ENCODE measurements around the gene RELL1. TPM values are rescaled to one million over a fixed set of nuclear protein-coding genes. Genes with fewer than 3 reads are reported as not detected.
A peak's percentile ranks its signal among the peaks of the same experiment; 100 is the strongest.

Gene RELL1
- total RNA-seq, 2 experiments from 2014 or later, result 53.5 to 62.3 TPM

DNA sequence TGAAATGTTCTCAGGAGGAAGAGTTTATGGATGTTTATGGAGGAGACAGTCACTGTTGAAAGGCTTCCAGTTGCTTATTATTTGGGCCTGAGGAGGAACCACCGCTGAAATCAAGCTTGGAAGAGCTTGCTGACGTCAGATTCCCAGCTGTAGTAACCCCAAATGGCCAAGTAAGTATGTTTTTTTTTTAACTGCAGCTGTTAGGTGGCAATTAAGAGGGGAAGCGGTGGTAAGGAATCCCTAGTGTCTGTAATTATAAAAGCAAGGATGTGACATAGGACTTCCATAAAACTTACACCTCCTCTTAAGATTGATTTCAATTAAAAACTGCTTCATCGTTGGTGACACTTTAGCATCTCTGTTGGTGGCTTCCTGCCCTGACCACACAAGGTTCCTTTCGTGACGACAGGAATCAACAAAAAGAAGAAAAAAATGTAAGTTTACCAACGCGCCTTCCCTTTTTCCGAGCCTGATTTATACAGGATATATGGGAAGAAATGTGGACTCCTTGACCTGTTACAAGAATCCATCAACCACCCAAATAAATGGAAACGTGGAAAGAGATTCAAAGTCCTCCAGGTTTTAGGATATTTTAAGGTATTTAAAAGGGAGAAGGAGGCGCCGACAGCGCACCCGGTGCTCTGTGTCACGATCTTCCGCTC lies 884 bp downstream of the RELL1 start:
- BruUV-seq (replicated peaks), result TSS peak; percentile 86
- POLR2A ChIA-PET, result interaction anchor here (0.8 kb wide), 1 partner anchor 9 kb away, joined by 3 read pairs; no protein-coding TSS in a partner anchor
- Histone ChIP-seq H3K27ac (ENCODE audit: low read depth, low read length, poor library complexity, severe bottlenecking) (peak overlapping the region; percentile 75), H2AFZ (ENCODE audit: low read length) (peak overlapping the region; percentile 70), H3K4me3 (ENCODE audit: low read depth, low read length, poor library complexity, severe bottlenecking) (peak overlapping the region; percentile 78), H3K4me1 (ENCODE audit: insufficient read depth, low read length, poor library complexity, severe bottlenecking) (peaks cover 49% of the 10 kb centered on the region), H3K36me3 (ENCODE audit: insufficient read depth, low read length) (peaks cover 3% of the 10 kb centered on the region), H3K9me2 (ENCODE audit: insufficient read depth, low read length) (no peaks in the 10 kb centered on the region), H3K79me2 (ENCODE audit: insufficient read depth, low read depth, low read length) (peaks cover 49% of the 10 kb centered on the region), H3K4me2 (ENCODE audit: low read length) (peak overlapping the region; percentile 89), H4K20me1 (ENCODE audit: insufficient read depth, low read length) (no peaks in the 10 kb centered on the region), H3K9me3 (ENCODE audit: low read length) (no peaks in the 10 kb centered on the region)
- DNase-seq (ENCODE audit: low spot score), result peak; percentile 65
- TF ChIP-seq EZH2phosphoT487 (IDR thresholded peaks at IDR 0.05; ENCODE audit: borderline replicate concordance, low read depth, low read length), result no peak
- no peak for TF ChIP-seq CTCF (conservative IDR thresholded peaks at IDR 0.05; ENCODE audit: low read length)
- CTCF ChIA-PET (ENCODE audit: unreplicated experiment), result interaction anchor here (0.5 kb wide), 1 partner anchor 41 kb away, joined by 3 read pairs; no protein-coding TSS in a partner anchor
- intact Hi-C loops (cut with micrococcal nuclease; ENCODE audit: unreplicated experiment), result loop anchor here (1.0 to 2.0 kb wide), 2 partner anchors 9 to 294 kb away; no protein-coding TSS in a partner anchor

GRCh38 chr4:37684154-37684553 lies 2.0 kb downstream of the RELL1 start:
- DNase-seq (ENCODE audit: low spot score), result peak; percentile 76
- peaks cover 61% of the 10 kb centered on the region for H3K79me2 ChIP-seq (ENCODE audit: insufficient read depth, low read depth, low read length)
- no peaks in the 10 kb centered on the region for H3K9me2 ChIP-seq (ENCODE audit: insufficient read depth, low read length)
- peaks cover 12% of the 10 kb centered on the region for H3K36me3 ChIP-seq (ENCODE audit: insufficient read depth, low read length)
- no TSS peak for BruUV-seq (replicated peaks)
- ChIA-PET POLR2A (interaction anchor here (0.6 kb wide), 1 partner anchor 30 kb away, joined by 3 read pairs; no protein-coding TSS in a partner anchor), CTCF (ENCODE audit: unreplicated experiment) (no interaction called here)
- no peaks in the 10 kb centered on the region for H4K20me1 ChIP-seq (ENCODE audit: insufficient read depth, low read length)
- TF ChIP-seq EZH2phosphoT487 (IDR thresholded peaks at IDR 0.05; ENCODE audit: borderline replicate concordance, low read depth, low read length) (no peak), CTCF (conservative IDR thresholded peaks at IDR 0.05; ENCODE audit: low read length) (no peak)
- H3K27ac ChIP-seq (ENCODE audit: low read depth, low read length, poor library complexity, severe bottlenecking), result peak overlapping the region; percentile 75
- peak overlapping the region; percentile 89 for H3K4me2 ChIP-seq (ENCODE audit: low read length)
- H2AFZ ChIP-seq (ENCODE audit: low read length), result no peak overlapping the region
- H3K4me3 ChIP-seq (ENCODE audit: low read depth, low read length, poor library complexity, severe bottlenecking), result peak overlapping the region; percentile 78
- peaks cover 60% of the 10 kb centered on the region for H3K4me1 ChIP-seq (ENCODE audit: insufficient read depth, low read length, poor library complexity, severe bottlenecking)
- intact Hi-C loops (cut with micrococcal nuclease; ENCODE audit: unreplicated experiment), result loop anchor here (1.0 to 5.0 kb wide), 3 partner anchors 39 to 295 kb away; no protein-coding TSS in a partner anchor
- no peaks in the 10 kb centered on the region for H3K9me3 ChIP-seq (ENCODE audit: low read length)
